Measurements from ENCODE around the gene RAG2. TPM values are rescaled to one million over a fixed set of nuclear protein-coding genes. Genes with fewer than 3 reads are reported as not detected.

Gene RAG2
- total and polyA plus RNA-seq, 12 donors, result not detected

DNA sequence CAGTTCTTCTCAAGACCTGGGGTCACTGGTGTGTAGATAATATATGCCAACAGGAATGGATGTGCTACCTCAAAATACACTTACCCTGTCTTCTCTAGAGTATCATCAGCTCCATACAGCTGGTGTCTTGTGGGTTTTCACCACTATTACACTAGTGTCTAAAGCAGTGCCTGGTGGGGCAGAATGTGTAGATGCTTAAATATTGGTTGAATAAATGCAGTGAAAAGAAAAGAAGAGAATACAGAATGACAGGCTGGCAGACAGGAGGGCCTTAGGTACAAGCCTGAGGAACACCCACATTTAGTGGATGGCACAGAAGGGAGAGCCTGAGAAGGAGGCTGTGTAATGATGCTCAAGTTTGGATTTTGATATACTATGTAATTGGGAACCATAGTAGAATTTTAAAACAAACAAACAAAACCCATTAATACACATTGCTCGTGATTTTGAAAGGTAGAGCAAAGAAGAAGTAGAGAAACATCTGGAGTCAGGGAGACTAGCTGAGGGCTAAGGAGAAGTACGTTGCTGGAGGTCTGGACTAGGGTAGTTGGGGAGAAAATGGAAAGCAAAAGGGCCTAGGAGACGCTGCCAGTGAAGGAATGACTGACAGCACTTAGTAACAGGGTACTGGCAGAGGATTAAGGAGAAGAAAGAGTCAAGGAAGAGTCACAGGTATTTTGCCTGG lies 20.5 kb upstream of the RAG2 start:
- no peaks in the 10 kb centered on the region for H3K36me3 ChIP-seq (replicated peaks in 1 of 2)
- no peaks in the 10 kb centered on the region for H3K4me1 ChIP-seq (replicated peaks in 1 of 2)
- no peaks in the 10 kb centered on the region for H3K9me3 ChIP-seq (replicated peaks in 1 of 3)
- H3K4me3 ChIP-seq, result no peak overlapping the region
- intact Hi-C loops (cut with DNase I), result no loop called here
- TF ChIP-seq CTCF (IDR thresholded peaks at IDR 0.05), result no peak
- TF ChIP-seq POLR2A (IDR thresholded peaks at IDR 0.05), result no peak
- DNase-seq, result no peak
- H3K27me3 ChIP-seq, result no peaks in the 10 kb centered on the region
- 77 to 85% (median 81%) methylated on average over 3 of the region's 3 CpGs for WGBS, 4 donors
- no peak overlapping the region for H3K27ac ChIP-seq

DNA sequence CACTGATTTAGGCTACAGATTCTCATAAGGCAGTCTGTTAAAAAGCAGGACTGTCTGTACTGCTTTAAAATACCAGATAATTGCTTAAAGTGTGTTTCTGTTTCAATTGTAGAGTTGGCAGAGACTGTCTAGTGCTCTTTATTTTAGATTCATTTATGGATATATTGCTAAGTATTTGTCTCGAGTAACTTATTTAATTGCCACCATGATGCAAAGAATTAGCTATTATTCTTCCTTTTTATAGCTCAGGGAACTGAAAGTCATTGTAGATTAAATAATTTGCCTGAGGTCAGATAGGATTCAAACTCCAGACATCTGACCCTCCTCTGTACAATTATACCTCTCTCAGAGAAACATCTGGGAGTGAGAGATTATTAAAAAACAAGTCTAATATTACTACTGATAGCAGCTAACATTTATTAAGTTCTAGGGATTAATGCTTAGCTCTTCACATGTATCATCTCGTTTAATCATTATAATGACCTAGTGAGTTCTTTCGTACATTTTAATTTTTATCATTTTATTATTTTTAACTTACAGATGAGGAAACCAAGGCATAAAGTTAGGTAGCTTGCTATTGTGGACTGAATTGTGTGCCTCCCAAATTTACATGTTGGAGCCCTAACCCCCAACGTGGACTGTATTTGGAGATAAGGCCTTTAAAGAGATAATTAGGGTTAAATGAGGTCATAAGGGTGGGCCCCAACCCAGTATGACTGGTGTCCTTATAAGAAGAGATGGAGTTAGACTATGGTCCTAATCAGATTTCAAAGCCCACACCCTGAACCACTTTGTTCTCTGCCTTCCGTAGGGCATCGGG lies 19.7 kb upstream of the RAG2 start:
- Histone ChIP-seq H3K27me3 (no peaks in the 10 kb centered on the region), H3K4me3 (no peak overlapping the region), H3K27ac (peak overlapping the region in 1 of 5 donors; percentile 4), H3K4me1 (replicated peaks in 1 of 2) (no peaks in the 10 kb centered on the region), H3K36me3 (replicated peaks in 1 of 2) (no peaks in the 10 kb centered on the region), H3K9me3 (replicated peaks in 1 of 3) (no peaks in the 10 kb centered on the region)
- no peak for TF ChIP-seq CTCF (IDR thresholded peaks at IDR 0.05)
- no peak for TF ChIP-seq POLR2A (IDR thresholded peaks at IDR 0.05)
- no peak for DNase-seq
- intact Hi-C loops (cut with DNase I), result no loop called here
- WGBS, 4 donors, result 88 to 91% (median 90%) methylated on average over 6 of the region's 6 CpGs

- Histone ChIP-seq H3K27me3 (no peaks in the 10 kb centered on the region), H3K4me3 (no peak overlapping the region), H3K9me3 (replicated peaks in 1 of 3) (no peaks in the 10 kb centered on the region), H3K4me1 (replicated peaks in 1 of 2) (no peaks in the 10 kb centered on the region), H3K36me3 (replicated peaks in 1 of 2) (no peaks in the 10 kb centered on the region), H3K27ac (no peak overlapping the region)
- TF ChIP-seq POLR2A (IDR thresholded peaks at IDR 0.05) (no peak), CTCF (IDR thresholded peaks at IDR 0.05) (no peak)
- 82 to 95% (median 86%) methylated on average over 3 of the region's 3 CpGs for WGBS, 4 donors
- intact Hi-C loops (cut with DNase I), result no loop called here
- DNase-seq, result no peak
These were observed 17.8 kb upstream of the RAG2 start for GRCh38 chr11:36615826-36616225.

GRCh38 chr11:36609383-36609782 lies 11.3 kb upstream of the RAG2 start:
- 79 to 87% (median 82%) methylated on average over 2 of the region's 2 CpGs for WGBS, 4 donors
- no peak overlapping the region for H3K4me3 ChIP-seq
- H3K27me3 ChIP-seq, result no peaks in the 10 kb centered on the region
- DNase-seq, result no peak
- no peaks in the 10 kb centered on the region for H3K36me3 ChIP-seq (replicated peaks in 1 of 2)
- no peak overlapping the region for H3K27ac ChIP-seq
- intact Hi-C loops (cut with DNase I), result no loop called here
- H3K9me3 ChIP-seq (replicated peaks in 1 of 3), result no peaks in the 10 kb centered on the region
- TF ChIP-seq POLR2A (IDR thresholded peaks at IDR 0.05) (no peak), CTCF (IDR thresholded peaks at IDR 0.05) (no peak)
- no peaks in the 10 kb centered on the region for H3K4me1 ChIP-seq (replicated peaks in 1 of 2)

Measured in adrenal gland (tissue), 12 donors.